Ascending aorta (tissue), 2 donors: ENCODE data around the gene FOSL1. TPM values are rescaled to one million over a fixed set of nuclear protein-coding genes. Genes with fewer than 3 reads are reported as not detected.
A peak's percentile ranks its signal among the peaks of the same experiment; 100 is the strongest.

ENCODE experiments used
- DNase-seq, 2 donors: peaks; one replicate each; pipeline ENCODE4 v3.0.0-alpha.2; 2019; ENCODE audit warnings: low spot score in 2 of 2
- H3K27ac ChIP-seq, 2 donors: fragments of 200-600 bp; sonication (generic); one replicate each; pipeline ENCODE4 v1.5.1; 2016 to 2017; ENCODE audit warnings: mild to moderate bottlenecking in 1 of 2
- H3K27me3 ChIP-seq: fragments of 200-600 bp; sonication (generic); one replicate; pipeline ENCODE4 v1.5.1; 2017
- H3K36me3 ChIP-seq, 2 donors: fragments of 200-600 bp; sonication (generic); one replicate each; pipeline ENCODE4 v1.5.1; 2016
- H3K4me1 ChIP-seq, 2 donors: fragments of 200-600 bp; sonication (generic); one replicate each; pipeline ENCODE4 v1.5.1; 2016 to 2017; ENCODE audit warnings: mild to moderate bottlenecking in 1 of 2
- H3K4me3 ChIP-seq, 2 donors: fragments of 200-600 bp; sonication (generic); one replicate each; pipeline ENCODE4 v1.5.1; 2016 to 2017; ENCODE audit warnings: mild to moderate bottlenecking in 1 of 2
- H3K9me3 ChIP-seq, 2 donors: fragments of 200-600 bp; sonication (generic); one replicate each; pipeline ENCODE4 v1.5.1; 2016
- CTCF ChIP-seq, 3 experiments: fragments of 200-600 bp in 2 of 3; fragments of 450-650 bp in 1 of 3; sonication (generic) in 2 of 3; IDR thresholded peaks; one replicate each; pipeline ENCODE4 v1.5.1; 2016 to 2019; ENCODE audit warnings: antibody characterized with exemption in 3 of 3, mild to moderate bottlenecking in 1 of 3, moderate library complexity in 1 of 3
- intact Hi-C: fragments of 100-400 bp; cut with DNase I; formaldehyde crosslinking; loops from one replicate; pipeline ENCODE4 v1.15.1; 2023
- total RNA-seq: library from RNA; depleted of rRNA; stranded (reverse); fragments of >200 nt; gene quantifications from one replicate; pipeline ENCODE4 v1.1.0, GENCODE V29; 2016

Gene FOSL1
- total RNA-seq, 1 donor from 2014 or later = 123 TPM

- intact Hi-C loops = loop anchor here (1.0 kb wide), 4 partner anchors 10 to 18 kb away; partner anchors contain the start of genes C11orf68, CCDC85B and DRAP1
- no peak for TF ChIP-seq CTCF (IDR thresholded peaks at IDR 0.05)
- H3K4me3 ChIP-seq = peak overlapping the region; percentile 70 to 80
- no peaks in the 10 kb centered on the region for H3K27me3 ChIP-seq
- H3K36me3 ChIP-seq = no peaks in the 10 kb centered on the region
- H3K4me1 ChIP-seq = peaks cover 7 to 20% of the 10 kb centered on the region in 2 donors
- no peaks in the 10 kb centered on the region for H3K9me3 ChIP-seq
- H3K27ac ChIP-seq = peak overlapping the region; percentile 84 to 85
- DNase-seq = no peak
Observed at GRCh38 chr11:65900899-65901180, 652 bp upstream of the FOSL1 start.

GRCh38 chr11:65899356-65900124 lies 648 bp downstream of the FOSL1 start:
- intact Hi-C loops = loop anchor here (1.0 kb wide), 3 partner anchors 9 to 20 kb away; partner anchors contain the start of genes C11orf68, CCDC85B and DRAP1
- Histone ChIP-seq H3K9me3 (no peaks in the 10 kb centered on the region), H3K4me1 (peaks cover 7 to 20% of the 10 kb centered on the region in 2 donors), H3K27ac (peak overlapping the region; percentile 84 to 85), H3K36me3 (no peaks in the 10 kb centered on the region), H3K27me3 (no peaks in the 10 kb centered on the region), H3K4me3 (peak overlapping the region; percentile 70 to 80)
- peak in 1 of 2 donors; percentile 89 for DNase-seq
- TF ChIP-seq CTCF (IDR thresholded peaks at IDR 0.05) = no peak

- H3K36me3 ChIP-seq = no peaks in the 10 kb centered on the region
- H3K9me3 ChIP-seq = no peaks in the 10 kb centered on the region
- TF ChIP-seq CTCF (IDR thresholded peaks at IDR 0.05) = no peak
- intact Hi-C loops = no loop called here
- no peaks in the 10 kb centered on the region for H3K27me3 ChIP-seq
- no peak for DNase-seq
- H3K27ac ChIP-seq = peak overlapping the region; percentile 84 to 85
- peak overlapping the region; percentile 70 to 80 for H3K4me3 ChIP-seq
- peaks cover 7 to 22% of the 10 kb centered on the region in 2 donors for H3K4me1 ChIP-seq
Observed at GRCh38 chr11:65898656-65899355, 1.4 kb downstream of the FOSL1 start.

- Histone ChIP-seq H3K4me3 (no peak overlapping the region), H3K36me3 (no peaks in the 10 kb centered on the region), H3K27me3 (no peaks in the 10 kb centered on the region), H3K9me3 (no peaks in the 10 kb centered on the region), H3K27ac (peak overlapping the region; percentile 21 to 42), H3K4me1 (peaks cover 16 to 38% of the 10 kb centered on the region in 2 donors)
- DNase-seq = no peak
- TF ChIP-seq CTCF (IDR thresholded peaks at IDR 0.05) = no peak
- intact Hi-C loops = no loop called here
Observed at GRCh38 chr11:65897020-65897471, 3.1 kb downstream of the FOSL1 start.

GRCh38 chr11:65896034-65896999 lies 3.9 kb downstream of the FOSL1 start:
- Histone ChIP-seq H3K27me3 (no peaks in the 10 kb centered on the region), H3K4me1 (peaks cover 17 to 42% of the 10 kb centered on the region in 2 donors), H3K27ac (peak overlapping the region; percentile 21 to 42), H3K4me3 (no peak overlapping the region), H3K9me3 (no peaks in the 10 kb centered on the region), H3K36me3 (no peaks in the 10 kb centered on the region)
- no peak for DNase-seq
- no peak for TF ChIP-seq CTCF (IDR thresholded peaks at IDR 0.05)
- intact Hi-C loops = no loop called here
